NCI-H510A (cell line): ENCODE measurements around the gene RBM7.
A peak's percentile ranks its signal among the peaks of the same experiment; 100 is the strongest.

Experiments
- DNase-seq: peaks from one replicate; lab custom pipeline; 2025; lab: John Stamatoyannopoulos, UW

The RBM7 gene

DNA sequence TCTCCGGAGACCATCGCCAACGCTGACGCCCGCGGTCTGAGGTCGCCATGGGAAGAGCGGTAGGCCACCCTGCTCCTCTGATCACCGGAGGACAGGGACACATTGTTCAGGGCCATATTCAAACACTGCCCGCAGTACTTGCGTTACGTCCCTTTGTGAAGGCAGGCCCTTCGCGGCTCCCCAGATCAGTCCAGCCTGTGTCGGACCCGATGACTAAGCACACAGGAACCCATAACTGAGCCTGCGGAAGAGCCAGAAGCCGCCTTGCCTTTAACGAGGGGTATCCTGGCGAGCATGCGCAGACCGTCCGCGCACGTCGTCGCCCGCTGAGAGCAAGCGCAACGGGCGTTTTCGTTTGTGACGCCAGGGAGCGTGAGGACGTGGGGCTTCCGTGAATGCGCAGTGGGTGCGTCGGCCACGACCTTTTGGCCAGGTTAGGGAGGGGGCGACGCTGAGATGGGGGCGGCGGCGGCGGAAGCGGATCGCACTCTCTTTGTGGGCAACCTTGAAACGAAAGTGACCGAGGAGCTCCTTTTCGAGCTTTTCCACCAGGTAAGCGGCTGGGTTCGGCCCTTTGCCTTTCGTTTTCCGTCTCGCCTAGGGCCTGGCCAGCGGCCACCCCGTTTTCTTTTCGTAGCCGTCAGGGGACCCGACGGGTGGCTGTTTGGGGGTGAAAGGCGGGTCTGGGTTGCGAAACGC lies at the start of gene RBM7, which contains the start of gene C11orf71:
TSS of gene RBM7 (plus strand) at position 451 of the 699 bp plus-strand sequence. CDS start at position 457, 6 bp downstream.
TSS of gene C11orf71 (minus strand) at position 296 of the 699 bp plus-strand sequence. CDS start at position 116, 180 bp downstream.
- DNase-seq = peak; percentile 94

GRCh38 chr11:114353443-114353842 lies 47.0 kb upstream of the RBM7 start:
- no peak for DNase-seq

DNA sequence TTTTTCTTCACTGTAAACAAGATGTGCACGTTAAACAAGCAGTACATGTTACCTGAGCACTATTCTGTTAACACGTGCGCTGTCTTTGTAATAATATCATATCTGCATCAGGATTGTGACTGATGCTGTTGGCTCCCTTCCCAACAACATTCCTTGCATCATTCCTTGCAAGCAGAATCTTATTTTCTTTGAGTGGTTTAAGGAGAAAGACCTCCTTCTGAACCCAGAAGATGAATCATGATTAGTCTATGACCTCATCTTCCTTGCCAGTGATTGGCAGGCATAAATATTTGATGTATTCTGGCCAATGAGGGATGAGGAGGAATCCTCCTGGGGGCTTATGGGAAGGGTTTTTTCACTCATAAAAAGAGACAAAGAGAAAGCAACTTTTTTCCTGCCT lies 46.4 kb upstream of the RBM7 start:
- no peak for DNase-seq

- DNase-seq = no peak
These were observed 41.8 kb upstream of the RBM7 start for GRCh38 chr11:114358716-114359115.

GRCh38 chr11:114359342-114359741 lies 41.1 kb upstream of the RBM7 start:
- DNase-seq = no peak

- no peak for DNase-seq
These were observed 38.1 kb upstream of the RBM7 start for GRCh38 chr11:114362326-114362725.

- DNase-seq = no peak
These were observed 37.5 kb upstream of the RBM7 start for GRCh38 chr11:114362958-114363357.

GRCh38 chr11:114366331-114367243 lies 33.9 kb upstream of the RBM7 start:
- no peak for DNase-seq

DNA sequence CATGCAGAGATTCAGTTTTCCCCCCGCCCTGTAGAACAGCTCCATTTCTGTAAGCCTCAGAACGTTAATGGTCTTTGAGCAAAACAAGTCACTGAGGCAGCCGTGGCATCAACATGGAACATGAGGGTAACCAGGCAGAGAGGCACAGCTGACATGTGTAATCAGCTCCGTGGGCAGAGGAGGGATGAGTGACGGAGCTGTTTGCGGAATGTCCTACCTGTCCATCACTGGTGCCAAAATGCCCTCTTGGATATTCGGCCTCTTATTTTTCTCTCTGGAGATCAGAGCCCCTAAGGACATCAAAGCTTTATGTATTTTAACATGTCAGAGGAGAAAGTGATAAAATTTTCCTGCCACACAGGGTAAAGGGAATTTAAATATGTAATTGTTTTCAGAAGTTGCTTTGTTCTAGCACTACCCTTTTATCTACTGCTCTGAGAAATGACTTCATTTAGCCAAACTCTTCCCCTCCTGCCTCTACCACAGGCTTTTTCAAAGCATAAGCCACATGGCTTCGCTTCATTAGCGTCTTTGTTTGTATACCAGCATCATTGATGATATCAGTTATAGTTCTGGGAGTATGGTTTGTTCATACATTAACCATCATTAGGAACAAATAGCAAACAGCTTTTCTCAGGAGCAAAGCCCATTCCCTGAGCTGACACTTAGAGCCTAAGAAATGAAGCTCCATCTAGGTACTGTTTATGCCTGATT lies 33.1 kb upstream of the RBM7 start:
- no peak for DNase-seq

DNA sequence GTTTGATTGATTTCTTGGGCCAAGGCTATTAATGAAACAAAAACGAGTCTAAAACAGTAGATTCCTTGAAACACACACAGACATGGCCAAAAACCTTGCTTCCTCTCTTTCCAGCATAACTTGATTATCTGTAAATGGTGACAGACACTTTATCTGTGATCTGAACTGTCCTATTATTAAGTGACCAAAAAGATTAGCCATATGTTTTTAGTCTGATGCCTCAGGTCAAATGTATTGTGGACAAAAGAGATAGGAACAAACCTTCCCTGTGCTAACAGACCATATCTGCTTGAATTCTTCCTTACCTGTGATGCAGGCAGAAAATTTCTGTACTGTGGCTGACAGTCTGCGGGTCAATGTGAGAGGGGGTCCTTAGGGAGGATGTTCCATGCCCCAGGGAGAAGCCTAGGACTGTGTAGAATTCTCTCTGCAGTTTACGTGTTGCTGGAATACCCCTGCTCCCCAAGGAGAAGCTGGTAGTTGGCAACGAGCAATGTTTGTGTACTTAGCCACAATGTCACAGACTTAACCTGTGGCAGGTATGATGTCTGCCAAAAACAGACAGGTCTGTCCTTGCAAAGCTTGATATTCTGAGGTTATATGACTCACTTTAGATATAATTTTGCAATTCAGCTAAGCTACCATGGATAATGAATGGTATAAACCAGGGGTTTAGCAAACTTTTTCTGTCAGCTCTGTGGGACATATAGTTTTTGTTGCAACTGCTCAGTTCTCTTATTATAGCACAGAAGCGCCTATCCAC lies 31.4 kb upstream of the RBM7 start:
- no peak for DNase-seq

DNA sequence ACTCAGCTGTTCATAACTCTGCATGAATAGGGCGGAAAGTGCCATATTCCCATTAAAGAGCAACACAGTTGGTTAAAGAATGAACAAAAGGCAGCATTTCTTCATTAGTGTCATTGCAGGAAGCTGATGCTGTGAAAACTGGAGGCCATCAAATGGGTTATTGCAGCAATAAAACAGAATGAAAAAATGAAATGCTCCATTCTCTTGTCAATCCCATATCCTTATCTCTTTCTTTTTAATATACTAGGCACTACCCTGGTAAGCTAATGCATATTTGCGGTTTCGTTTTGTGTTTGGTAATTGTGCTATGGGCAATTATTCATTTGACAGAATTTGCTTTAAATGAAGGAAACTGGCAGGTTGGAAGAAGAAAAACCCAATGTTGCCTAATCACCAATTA lies 25.4 kb upstream of the RBM7 start:
- no peak for DNase-seq

- no peak for DNase-seq
These were observed 22.7 kb upstream of the RBM7 start for GRCh38 chr11:114377612-114378267.

- DNase-seq = no peak
These were observed 20.9 kb upstream of the RBM7 start for GRCh38 chr11:114379394-114380069.

GRCh38 chr11:114382509-114382908 lies 18.0 kb upstream of the RBM7 start:
- no peak for DNase-seq

DNA sequence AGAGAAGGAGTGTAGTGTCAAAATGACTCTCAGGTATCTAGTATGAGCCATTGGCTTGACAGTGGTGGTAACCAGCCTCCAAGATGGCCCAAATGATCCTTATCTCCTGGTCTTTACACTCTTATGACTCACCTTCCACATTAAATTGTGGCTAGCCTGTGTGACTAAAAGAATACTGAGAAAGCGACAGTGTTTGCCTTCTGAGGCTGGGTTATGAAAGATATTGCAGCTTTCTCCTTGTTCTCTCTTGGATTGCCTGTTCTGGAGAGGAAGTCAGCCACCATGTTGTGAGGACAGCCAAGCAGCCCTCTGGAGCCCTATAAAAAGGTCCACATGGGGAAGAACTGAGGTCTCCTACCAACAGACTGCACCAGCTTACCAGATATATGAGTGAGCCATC lies 16.0 kb upstream of the RBM7 start:
- DNase-seq = no peak

- DNase-seq = no peak
These were observed 14.3 kb upstream of the RBM7 start for GRCh38 chr11:114386131-114386530.

GRCh38 chr11:114386545-114386944 lies 13.9 kb upstream of the RBM7 start:
- no peak for DNase-seq

DNA sequence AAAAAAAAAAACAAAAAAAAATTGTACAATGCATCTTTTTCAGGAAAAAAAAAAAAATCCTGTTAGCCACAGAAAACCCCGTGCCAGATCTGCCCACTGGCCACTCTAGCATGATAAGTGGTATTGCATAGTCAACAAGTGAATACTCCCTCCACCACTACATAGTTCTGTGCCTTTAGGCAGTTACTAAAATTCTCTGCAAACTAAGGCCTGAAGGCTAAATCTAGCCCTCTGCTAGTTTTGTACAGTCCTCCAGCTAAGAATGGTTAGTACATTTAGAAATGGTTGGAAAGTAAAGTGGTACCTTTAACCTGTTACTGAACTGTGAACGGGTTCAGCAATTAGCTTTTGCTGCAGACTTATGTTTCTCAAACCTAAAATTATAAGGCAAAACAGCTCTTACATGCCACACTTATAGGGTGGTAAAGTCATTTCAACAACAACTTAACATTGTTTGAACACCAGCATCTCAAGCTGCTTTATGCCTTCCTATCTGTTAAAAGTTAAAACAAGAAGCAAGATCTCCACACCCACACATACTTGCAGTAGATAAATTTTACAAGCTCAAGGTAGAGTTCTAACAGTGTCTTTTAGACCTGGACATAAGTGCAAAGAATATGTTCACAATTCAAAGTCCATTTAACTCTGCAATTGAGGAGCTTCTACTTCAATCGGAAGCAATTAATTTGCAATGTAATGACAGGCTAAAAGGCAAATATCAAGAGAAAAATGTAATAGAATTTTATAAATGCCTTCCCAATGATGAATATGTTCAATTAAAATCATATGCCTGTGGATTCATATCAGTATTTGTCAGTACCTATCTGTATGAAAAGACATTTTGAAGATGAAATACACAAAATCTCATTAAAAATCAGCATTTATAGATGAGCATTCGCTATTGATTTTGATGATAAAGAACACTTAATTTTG lies 7.5 kb upstream of the RBM7 start:
- DNase-seq = no peak

GRCh38 chr11:114395736-114396135 lies 4.7 kb upstream of the RBM7 start:
- no peak for DNase-seq
